OCI-LY1 (cell line): Measurements from ENCODE around the gene MCC.

Source experiments
- H2AFZ ChIP-seq: fragments of 200-600 bp; sonication (generic), shearing (Covaris generic); 2 replicates; pipeline ENCODE4 v1.6.0; 2014; ENCODE audit warnings: antibody characterized with exemption, mild to moderate bottlenecking, low read length
- H3F3A ChIP-seq: fragments of 200-600 bp; sonication (generic), shearing (Covaris generic); 2 replicates; pipeline ENCODE4 v1.6.0; 2014; ENCODE audit warnings: mild to moderate bottlenecking, antibody characterized with exemption, low read length, moderate library complexity; ENCODE audit not compliant: insufficient read depth
- H3K27ac ChIP-seq: fragments of 200-600 bp; sonication (generic); 2 replicates; pipeline ENCODE4 v1.5.1; 2014; ENCODE audit warnings: low read length, mixed run types, mild to moderate bottlenecking, low read depth; ENCODE audit not compliant: poor library complexity, severe bottlenecking
- H3K27me3 ChIP-seq: fragments of 200-600 bp; sonication (generic); 2 replicates; pipeline ENCODE4 v1.6.0; 2014; ENCODE audit warnings: antibody characterized with exemption, mild to moderate bottlenecking, low read length, moderate library complexity; ENCODE audit not compliant: insufficient read depth
- H3K36me3 ChIP-seq: fragments of 200-600 bp; sonication (generic); 2 replicates; pipeline ENCODE4 v1.6.1; 2014; ENCODE audit warnings: mild to moderate bottlenecking, antibody characterized with exemption, low read length, moderate library complexity, mixed read lengths; ENCODE audit not compliant: insufficient read depth
- H3K4me1 ChIP-seq: fragments of 200-600 bp; sonication (generic); 2 replicates; pipeline ENCODE4 v1.5.1; 2014; ENCODE audit warnings: mild to moderate bottlenecking, low read length, moderate library complexity; ENCODE audit not compliant: insufficient read depth, severe bottlenecking
- H3K4me2 ChIP-seq: fragments of 200-600 bp; sonication (generic), shearing (Covaris generic); 2 replicates; pipeline ENCODE4 v1.6.1; 2014; ENCODE audit warnings: low read length
- H3K4me3 ChIP-seq: fragments of 200-600 bp; sonication (generic); 2 replicates; pipeline ENCODE4 v1.5.1; 2014; ENCODE audit warnings: low read length, low read depth, mild to moderate bottlenecking, mixed read lengths; ENCODE audit not compliant: poor library complexity, severe bottlenecking
- H3K79me2 ChIP-seq: fragments of 200-600 bp; shearing (Covaris generic); 2 replicates; pipeline ENCODE4 v1.6.1; 2016; ENCODE audit warnings: mixed run types, low read length, mixed read lengths; ENCODE audit not compliant: insufficient read depth
- H3K9ac ChIP-seq: fragments of 200-600 bp; sonication (generic), shearing (Covaris generic); 2 replicates; pipeline ENCODE4 v1.6.1; 2014; ENCODE audit warnings: mild to moderate bottlenecking, low read length, mixed read lengths
- H3K9me2 ChIP-seq: fragments of 200-600 bp; sonication (generic), shearing (Covaris generic); 2 replicates; pipeline ENCODE4 v1.6.1; 2014; ENCODE audit warnings: low read depth, mild to moderate bottlenecking, low read length, mixed read lengths
- H3K9me3 ChIP-seq: fragments of 200-600 bp; shearing (Covaris generic); 2 replicates; pipeline ENCODE4 v1.6.1; 2014; ENCODE audit warnings: low read length, mixed read lengths
- H4K20me1 ChIP-seq: fragments of 200-600 bp; sonication (generic), shearing (Covaris generic); 2 replicates; pipeline ENCODE4 v1.6.0; 2016; ENCODE audit warnings: mild to moderate bottlenecking, low read length; ENCODE audit not compliant: insufficient read depth
- EZH2 ChIP-seq: fragments of 200-600 bp; sonication (generic), shearing (Covaris generic); IDR thresholded peaks from 2 replicates; pipeline ENCODE4 v1.8.0; 2017; ENCODE audit warnings: borderline replicate concordance, mixed run types, mild to moderate bottlenecking, antibody characterized with exemption, low read length, moderate library complexity, mixed read lengths
- TF ChIP-seq, protein P1 (sequence below): fragments of 200-600 bp; sonication (generic), shearing (Covaris generic); IDR thresholded peaks from 2 replicates; pipeline ENCODE4 v1.5.1; 2017; ENCODE audit warnings: mild to moderate bottlenecking, antibody characterized with exemption, low read length, moderate library complexity, mixed read lengths

MCC gene

DNA sequence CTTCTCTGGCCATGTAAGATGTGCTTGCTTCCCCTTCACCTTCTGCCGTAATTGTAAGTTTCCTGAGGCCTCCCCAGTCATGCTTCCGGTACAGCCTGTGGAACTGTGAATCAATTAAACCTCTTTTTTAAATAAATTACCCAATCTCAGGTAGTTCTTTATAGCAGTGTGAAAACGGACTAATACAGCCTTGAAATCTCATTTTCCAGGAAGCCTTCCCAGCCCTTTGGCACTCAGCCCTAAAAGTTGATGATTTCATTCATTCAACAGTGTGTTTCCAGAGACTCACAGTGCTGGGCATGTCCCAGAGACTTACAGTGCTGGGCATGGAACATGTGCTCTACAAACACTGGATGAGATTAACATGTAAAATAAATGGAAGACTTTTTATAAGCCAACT lies 375.8 kb downstream of the MCC start:
- no peak overlapping the region for H2AFZ ChIP-seq
- H3K9me2 ChIP-seq, result no peaks in the 10 kb centered on the region
- TF ChIP-seq, protein P1, sequence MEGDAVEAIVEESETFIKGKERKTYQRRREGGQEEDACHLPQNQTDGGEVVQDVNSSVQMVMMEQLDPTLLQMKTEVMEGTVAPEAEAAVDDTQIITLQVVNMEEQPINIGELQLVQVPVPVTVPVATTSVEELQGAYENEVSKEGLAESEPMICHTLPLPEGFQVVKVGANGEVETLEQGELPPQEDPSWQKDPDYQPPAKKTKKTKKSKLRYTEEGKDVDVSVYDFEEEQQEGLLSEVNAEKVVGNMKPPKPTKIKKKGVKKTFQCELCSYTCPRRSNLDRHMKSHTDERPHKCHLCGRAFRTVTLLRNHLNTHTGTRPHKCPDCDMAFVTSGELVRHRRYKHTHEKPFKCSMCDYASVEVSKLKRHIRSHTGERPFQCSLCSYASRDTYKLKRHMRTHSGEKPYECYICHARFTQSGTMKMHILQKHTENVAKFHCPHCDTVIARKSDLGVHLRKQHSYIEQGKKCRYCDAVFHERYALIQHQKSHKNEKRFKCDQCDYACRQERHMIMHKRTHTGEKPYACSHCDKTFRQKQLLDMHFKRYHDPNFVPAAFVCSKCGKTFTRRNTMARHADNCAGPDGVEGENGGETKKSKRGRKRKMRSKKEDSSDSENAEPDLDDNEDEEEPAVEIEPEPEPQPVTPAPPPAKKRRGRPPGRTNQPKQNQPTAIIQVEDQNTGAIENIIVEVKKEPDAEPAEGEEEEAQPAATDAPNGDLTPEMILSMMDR, result no peak
- no peak for TF ChIP-seq EZH2
- H3K4me2 ChIP-seq, result no peak overlapping the region
- no peak overlapping the region for H3K4me3 ChIP-seq
- no peak overlapping the region for H3K27ac ChIP-seq
- H3F3A ChIP-seq, result no peaks in the 10 kb centered on the region
- no peaks in the 10 kb centered on the region for H3K79me2 ChIP-seq
- no peaks in the 10 kb centered on the region for H3K4me1 ChIP-seq
- no peaks in the 10 kb centered on the region for H3K36me3 ChIP-seq
- no peaks in the 10 kb centered on the region; the same call in 1 of the 2 replicates for H3K27me3 ChIP-seq
- H3K9ac ChIP-seq, result no peak overlapping the region
- no peaks in the 10 kb centered on the region for H4K20me1 ChIP-seq
- H3K9me3 ChIP-seq, result no peaks in the 10 kb centered on the region

DNA sequence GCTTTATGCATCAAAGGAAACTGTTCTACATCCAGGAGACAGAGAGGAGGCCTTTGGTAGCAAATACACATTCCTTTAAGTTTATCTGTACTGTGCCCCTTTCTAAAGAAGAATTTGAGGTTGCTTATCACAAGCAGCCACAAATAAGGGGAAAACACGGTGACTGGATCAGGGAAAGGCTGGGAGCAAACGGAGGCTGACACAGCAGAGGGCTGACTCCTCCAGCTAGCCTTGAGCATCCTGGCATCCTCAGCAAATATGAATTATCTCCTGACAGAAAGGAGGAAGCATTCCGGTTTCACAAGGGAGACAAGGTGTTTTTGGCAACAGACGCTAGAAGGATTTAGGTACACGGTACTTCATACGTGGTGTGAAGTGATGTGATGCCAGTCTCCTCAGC lies 378.1 kb downstream of the MCC start:
- Histone ChIP-seq H3K4me3 (no peak overlapping the region), H3K9ac (no peak overlapping the region), H3K9me3 (no peaks in the 10 kb centered on the region), H3K4me1 (no peaks in the 10 kb centered on the region), H3K27ac (no peak overlapping the region), H3K79me2 (no peaks in the 10 kb centered on the region), H4K20me1 (no peaks in the 10 kb centered on the region), H3K9me2 (no peaks in the 10 kb centered on the region), H3F3A (no peaks in the 10 kb centered on the region), H3K27me3 (no peaks in the 10 kb centered on the region; the same call in 1 of the 2 replicates), H2AFZ (no peak overlapping the region), H3K4me2 (no peak overlapping the region), H3K36me3 (no peaks in the 10 kb centered on the region)
- TF ChIP-seq, protein P1, result no peak
- no peak for TF ChIP-seq EZH2

DNA sequence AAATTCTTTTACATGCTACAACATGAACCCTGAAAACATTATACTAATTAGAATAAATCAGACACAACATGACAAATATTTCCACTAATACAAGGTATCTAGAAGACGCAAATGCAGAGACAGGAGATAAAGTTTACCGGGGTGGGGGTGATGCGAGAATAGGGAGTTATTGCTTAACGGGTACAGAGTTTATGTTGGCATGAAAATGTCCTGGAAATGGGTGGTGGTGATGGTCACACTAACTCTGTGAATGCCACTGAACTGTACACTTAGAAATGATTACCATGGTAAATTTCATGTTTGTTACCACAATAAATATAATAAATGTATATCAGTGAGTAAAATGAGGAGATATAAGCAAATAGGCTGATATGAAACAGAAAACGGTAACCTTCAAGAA lies 378.9 kb downstream of the MCC start:
- Histone ChIP-seq H3K4me2 (no peak overlapping the region), H3K4me3 (no peak overlapping the region), H3K9me2 (no peaks in the 10 kb centered on the region), H3K9ac (no peak overlapping the region), H3K36me3 (no peaks in the 10 kb centered on the region), H3K9me3 (no peaks in the 10 kb centered on the region), H3K27ac (no peak overlapping the region), H3F3A (no peaks in the 10 kb centered on the region), H2AFZ (no peak overlapping the region), H4K20me1 (no peaks in the 10 kb centered on the region), H3K4me1 (no peaks in the 10 kb centered on the region), H3K27me3 (no peaks in the 10 kb centered on the region; the same call in 1 of the 2 replicates), H3K79me2 (no peaks in the 10 kb centered on the region)
- TF ChIP-seq EZH2, result no peak
- TF ChIP-seq, protein P1, result no peak
